GM19328 (cell line): ENCODE results near the gene TRIOBP.
"Not testable (repeated sequence)": the region's sequence is repeated elsewhere in the genome, so short reads cannot be mapped to it uniquely, and the experiment has no call there.

Source experiments
- ATAC-seq: cut with Tn5 transposase; IDR thresholded peaks from one replicate; pipeline ENCODE4 v1.9.1; 2021; ENCODE audit warnings: mild to moderate bottlenecking, moderate library complexity; ENCODE audit not compliant: unreplicated experiment

TRIOBP gene

GRCh38 chr22:37696657-37697537, at the start of gene TRIOBP:
Gene TRIOBP, plus strand, starts transcription at chr22:37697048. Its CDS starts 4,318 bp downstream, at chr22:37701366.
- ATAC-seq = peak; percentile 53

- ATAC-seq = no peak
Observed at GRCh38 chr22:37647317-37647716, 49.5 kb upstream of the TRIOBP start.

- no peak for ATAC-seq
Observed at GRCh38 chr22:37647928-37648327, 48.9 kb upstream of the TRIOBP start.

- ATAC-seq = no peak
Observed at GRCh38 chr22:37650463-37651136, 46.2 kb upstream of the TRIOBP start.

- ATAC-seq = no peak
Observed at GRCh38 chr22:37654563-37655251, 42.1 kb upstream of the TRIOBP start.

GRCh38 chr22:37655252-37655563, 41.6 kb upstream of the TRIOBP start:
- no peak for ATAC-seq

- ATAC-seq = not testable (repeated sequence)
Observed at GRCh38 chr22:37656583-37656982, 40.3 kb upstream of the TRIOBP start.

GRCh38 chr22:37657590-37658132, 39.2 kb upstream of the TRIOBP start:
- ATAC-seq = no peak

- peak; percentile 74 for ATAC-seq
Observed at GRCh38 chr22:37658133-37659065, 38.4 kb upstream of the TRIOBP start, which contains the start of gene PDXP. Gene PDXP, plus strand, starts transcription at chr22:37658723. Its CDS starts 60 bp downstream, at chr22:37658783.

GRCh38 chr22:37659066-37659896, 37.6 kb upstream of the TRIOBP start:
- peak; percentile 3 for ATAC-seq

- ATAC-seq = no peak
Observed at GRCh38 chr22:37659897-37660708, 36.7 kb upstream of the TRIOBP start.

- ATAC-seq = no peak
Observed at GRCh38 chr22:37660709-37661045, 36.2 kb upstream of the TRIOBP start.

GRCh38 chr22:37661160-37661924, 35.5 kb upstream of the TRIOBP start:
- ATAC-seq = no peak

- no peak for ATAC-seq
Observed at GRCh38 chr22:37662039-37662438, 34.8 kb upstream of the TRIOBP start.

- no peak for ATAC-seq
Observed at GRCh38 chr22:37663521-37664140, 33.2 kb upstream of the TRIOBP start.

GRCh38 chr22:37664249-37665101, 32.4 kb upstream of the TRIOBP start:
- no peak for ATAC-seq
